Coronary artery (tissue), 2 donors: ENCODE data around the gene FBXL2.

ENCODE experiments used
- DNase-seq: peaks from one replicate; pipeline ENCODE4 v3.0.0-alpha.2; 2017; ENCODE audit warnings: low spot score
- H3K27ac ChIP-seq, 2 donors: fragments of 200-600 bp; sonication (generic); one replicate each; pipeline ENCODE4 v1.5.1; 2016 to 2019
- H3K4me3 ChIP-seq: fragments of 200-600 bp; sonication (generic); 2 replicates; pipeline ENCODE4 v1.5.1; 2016; ENCODE audit warnings: mild to moderate bottlenecking, moderate library complexity
- TF ChIP-seq, protein P1 (sequence below): fragments of 200-600 bp; sonication (generic); IDR thresholded peaks from one replicate; pipeline ENCODE4 v1.5.1; 2019; ENCODE audit warnings: antibody characterized with exemption

FBXL2 gene

DNA sequence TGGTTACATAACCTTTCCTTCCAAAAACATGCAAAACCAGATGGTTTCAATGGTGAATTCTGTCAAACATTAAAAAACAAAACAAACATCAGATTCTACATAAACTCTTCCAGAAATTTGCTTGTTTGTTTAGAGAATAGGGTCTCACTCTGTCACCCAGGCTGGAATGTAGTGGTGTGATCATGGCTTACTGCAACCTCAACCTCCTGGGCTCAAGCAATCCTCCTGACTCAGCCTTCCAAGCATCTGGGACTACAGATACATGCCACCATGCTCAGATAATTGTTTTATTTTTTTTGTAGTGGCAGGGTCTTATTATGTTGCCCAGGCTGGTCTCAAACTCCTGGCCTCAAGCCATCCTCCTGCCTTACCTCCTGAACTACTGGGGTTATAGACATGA lies 36.1 kb downstream of the FBXL2 start:
- no peak overlapping the region for H3K4me3 ChIP-seq
- no peak overlapping the region for H3K27ac ChIP-seq
- TF ChIP-seq, protein P1, sequence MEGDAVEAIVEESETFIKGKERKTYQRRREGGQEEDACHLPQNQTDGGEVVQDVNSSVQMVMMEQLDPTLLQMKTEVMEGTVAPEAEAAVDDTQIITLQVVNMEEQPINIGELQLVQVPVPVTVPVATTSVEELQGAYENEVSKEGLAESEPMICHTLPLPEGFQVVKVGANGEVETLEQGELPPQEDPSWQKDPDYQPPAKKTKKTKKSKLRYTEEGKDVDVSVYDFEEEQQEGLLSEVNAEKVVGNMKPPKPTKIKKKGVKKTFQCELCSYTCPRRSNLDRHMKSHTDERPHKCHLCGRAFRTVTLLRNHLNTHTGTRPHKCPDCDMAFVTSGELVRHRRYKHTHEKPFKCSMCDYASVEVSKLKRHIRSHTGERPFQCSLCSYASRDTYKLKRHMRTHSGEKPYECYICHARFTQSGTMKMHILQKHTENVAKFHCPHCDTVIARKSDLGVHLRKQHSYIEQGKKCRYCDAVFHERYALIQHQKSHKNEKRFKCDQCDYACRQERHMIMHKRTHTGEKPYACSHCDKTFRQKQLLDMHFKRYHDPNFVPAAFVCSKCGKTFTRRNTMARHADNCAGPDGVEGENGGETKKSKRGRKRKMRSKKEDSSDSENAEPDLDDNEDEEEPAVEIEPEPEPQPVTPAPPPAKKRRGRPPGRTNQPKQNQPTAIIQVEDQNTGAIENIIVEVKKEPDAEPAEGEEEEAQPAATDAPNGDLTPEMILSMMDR = no peak
- DNase-seq = no peak

DNA sequence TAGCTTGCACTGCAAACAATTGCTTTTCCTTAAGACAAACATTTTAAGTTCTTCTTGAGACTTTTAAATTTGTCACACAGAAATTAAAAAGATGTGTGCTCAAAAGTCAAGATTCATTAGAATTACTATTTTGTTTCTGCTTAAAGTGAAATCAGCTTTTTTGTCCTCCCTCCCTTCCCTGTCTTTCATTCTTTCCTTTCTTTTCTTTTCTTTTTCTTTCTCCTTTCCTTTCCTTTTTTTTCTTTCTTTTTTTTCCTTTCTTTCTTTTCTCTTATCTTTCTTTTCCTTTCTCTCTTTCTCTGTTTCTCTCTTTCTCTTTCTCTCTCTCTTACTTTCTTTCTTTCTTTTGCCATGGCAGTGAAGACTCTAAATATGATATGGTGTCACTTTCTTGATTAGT lies 37.8 kb downstream of the FBXL2 start:
- DNase-seq = no peak
- TF ChIP-seq, protein P1 = no peak
- no peak overlapping the region for H3K27ac ChIP-seq
- no peak overlapping the region for H3K4me3 ChIP-seq

DNA sequence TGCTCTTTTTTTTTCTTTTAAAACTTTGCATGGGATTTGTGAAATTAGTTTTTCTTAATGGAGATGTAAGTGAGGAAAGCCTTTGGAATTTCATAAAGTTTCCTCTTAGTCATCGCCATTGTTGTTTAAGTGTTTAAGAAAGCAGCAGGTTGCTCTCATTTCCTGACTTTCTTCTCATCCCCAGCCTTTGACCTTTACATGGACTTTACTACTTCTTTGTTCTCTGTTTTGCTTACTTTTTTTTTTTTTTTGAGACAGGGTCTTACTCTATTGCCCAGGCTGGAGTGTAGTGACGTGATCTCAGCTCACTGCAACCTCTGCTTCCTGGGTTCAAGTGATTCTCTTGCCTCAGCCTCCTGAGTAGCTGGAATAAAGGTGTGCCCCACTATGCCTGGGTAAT lies 38.6 kb downstream of the FBXL2 start:
- Histone ChIP-seq H3K27ac (no peak overlapping the region), H3K4me3 (no peak overlapping the region)
- TF ChIP-seq, protein P1 = no peak
- no peak for DNase-seq

DNA sequence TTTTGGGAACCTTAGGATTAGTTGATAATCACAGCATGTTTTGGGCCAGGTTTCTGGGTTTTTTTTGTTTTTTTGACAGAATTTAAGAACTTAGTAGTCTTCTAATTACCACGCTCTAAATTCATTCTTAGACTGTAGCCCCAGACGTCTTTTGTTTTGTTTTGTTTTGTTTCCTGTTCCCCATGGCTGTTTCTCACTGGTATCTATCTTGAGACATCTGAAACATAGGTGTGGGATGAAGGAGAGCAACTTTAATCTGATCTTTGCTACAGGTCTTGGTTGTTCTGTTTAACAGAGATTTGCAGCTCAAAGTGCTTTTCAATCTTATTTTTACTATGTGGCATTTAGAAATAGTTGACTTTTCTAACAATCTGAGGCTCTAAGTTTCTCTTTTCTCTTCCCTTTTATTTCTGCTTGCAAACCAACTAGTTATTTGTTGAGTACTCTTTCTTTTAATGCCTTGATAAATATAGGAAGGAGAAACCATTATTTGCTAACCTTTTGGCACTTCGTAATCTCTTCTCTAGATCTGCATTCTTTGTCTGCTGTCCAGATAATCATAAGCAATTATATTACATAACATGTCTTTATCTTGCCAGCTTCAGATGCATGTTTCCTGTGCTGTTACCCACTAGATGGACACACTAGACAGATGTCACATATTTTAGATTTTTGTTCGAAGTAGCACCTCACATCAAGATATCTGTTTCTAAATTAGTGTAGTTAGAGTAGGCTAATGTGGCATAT lies 40.9 kb downstream of the FBXL2 start:
- no peak overlapping the region for H3K27ac ChIP-seq
- TF ChIP-seq, protein P1 = no peak
- no peak for DNase-seq

DNA sequence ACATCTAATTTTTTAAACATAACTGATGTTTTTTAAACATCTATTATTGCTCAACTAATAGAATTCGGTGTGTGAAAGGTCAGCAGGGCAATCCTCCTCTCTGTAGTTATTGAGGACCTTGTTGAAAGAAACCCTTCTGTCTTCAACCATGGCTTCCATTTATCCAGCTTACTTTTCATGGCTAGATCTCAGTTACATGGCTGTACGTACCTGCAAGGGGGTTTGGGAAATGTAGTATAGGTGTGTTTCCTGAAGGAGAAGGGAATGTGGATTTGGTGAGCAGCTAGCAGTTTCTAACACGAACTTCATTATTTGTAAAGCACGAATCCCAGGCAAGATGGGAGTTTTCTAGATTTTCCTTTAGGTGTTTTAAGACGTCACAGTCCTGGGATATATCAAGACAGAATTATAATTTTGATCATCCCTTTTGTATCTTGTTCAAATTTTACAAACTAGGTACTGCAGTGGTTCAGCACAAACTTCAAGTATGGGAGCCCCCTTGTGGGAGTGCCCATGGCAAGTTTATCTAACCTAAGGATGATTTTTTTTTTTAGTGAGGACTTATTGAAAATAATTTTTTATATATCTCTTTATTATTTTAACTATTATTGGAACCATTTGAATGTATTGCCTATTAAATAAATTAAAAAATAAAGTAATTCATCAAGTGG lies 41.6 kb downstream of the FBXL2 start:
- no peak for DNase-seq
- H3K4me3 ChIP-seq = no peak overlapping the region
- no peak overlapping the region for H3K27ac ChIP-seq
- TF ChIP-seq, protein P1 = peak; percentile 15

More for the DNA sequence above, 40.9 kb downstream of the FBXL2 start:
- H3K4me3 ChIP-seq = no peak overlapping the region

DNA sequence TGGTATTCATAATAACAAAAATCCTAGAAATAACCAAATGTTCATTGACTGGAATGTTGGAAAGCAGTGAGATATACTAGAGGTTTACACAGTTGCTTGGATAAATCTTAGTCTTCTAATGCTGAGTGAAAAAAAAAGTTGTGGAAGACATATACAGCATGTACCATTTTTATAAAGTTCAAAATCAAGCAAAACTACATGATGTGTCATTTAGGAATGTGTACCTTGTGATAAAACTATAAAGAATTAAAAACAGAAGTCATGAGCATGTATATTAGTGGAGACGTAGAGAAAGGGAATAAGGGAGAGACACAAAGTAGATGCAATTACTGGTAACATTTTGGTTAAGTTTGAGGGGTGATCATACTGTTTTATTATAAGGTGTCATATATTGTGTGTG lies 45.2 kb downstream of the FBXL2 start:
- Histone ChIP-seq H3K4me3 (no peak overlapping the region), H3K27ac (no peak overlapping the region)
- TF ChIP-seq, protein P1 = no peak
- no peak for DNase-seq

DNA sequence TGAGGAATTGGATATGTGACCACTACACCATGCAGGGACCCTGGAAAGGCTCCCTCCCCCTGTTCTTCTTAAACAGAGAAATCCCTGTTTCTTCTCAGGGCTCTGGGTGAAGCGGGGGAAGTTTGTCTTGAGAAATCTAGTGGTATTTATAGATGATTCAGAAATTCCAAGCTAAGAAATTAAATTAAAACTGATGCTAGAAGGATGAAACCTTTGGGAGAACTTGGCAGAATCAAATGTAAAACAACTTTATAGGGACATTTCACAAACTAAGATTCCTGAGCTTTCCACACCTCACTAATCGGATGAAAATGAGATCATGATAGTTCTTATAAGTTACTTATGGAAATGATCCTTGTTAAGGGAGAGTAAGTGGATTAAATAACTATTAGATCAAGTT lies 54.2 kb downstream of the FBXL2 start:
- Histone ChIP-seq H3K27ac (no peak overlapping the region), H3K4me3 (no peak overlapping the region)
- TF ChIP-seq, protein P1 = no peak
- no peak for DNase-seq
